ENCODE results near the gene PDIA6. TPM values are rescaled to one million over a fixed set of nuclear protein-coding genes. Genes with fewer than 3 reads are reported as not detected.
A peak's percentile ranks its signal among the peaks of the same experiment; 100 is the strongest.

Gene PDIA6
- total and polyA plus RNA-seq, 9 of the 15 experiments (the other 6 are each of a cell fraction or from before 2014, with no cell fraction given) = 166 to 268 (median 229) TPM

DNA sequence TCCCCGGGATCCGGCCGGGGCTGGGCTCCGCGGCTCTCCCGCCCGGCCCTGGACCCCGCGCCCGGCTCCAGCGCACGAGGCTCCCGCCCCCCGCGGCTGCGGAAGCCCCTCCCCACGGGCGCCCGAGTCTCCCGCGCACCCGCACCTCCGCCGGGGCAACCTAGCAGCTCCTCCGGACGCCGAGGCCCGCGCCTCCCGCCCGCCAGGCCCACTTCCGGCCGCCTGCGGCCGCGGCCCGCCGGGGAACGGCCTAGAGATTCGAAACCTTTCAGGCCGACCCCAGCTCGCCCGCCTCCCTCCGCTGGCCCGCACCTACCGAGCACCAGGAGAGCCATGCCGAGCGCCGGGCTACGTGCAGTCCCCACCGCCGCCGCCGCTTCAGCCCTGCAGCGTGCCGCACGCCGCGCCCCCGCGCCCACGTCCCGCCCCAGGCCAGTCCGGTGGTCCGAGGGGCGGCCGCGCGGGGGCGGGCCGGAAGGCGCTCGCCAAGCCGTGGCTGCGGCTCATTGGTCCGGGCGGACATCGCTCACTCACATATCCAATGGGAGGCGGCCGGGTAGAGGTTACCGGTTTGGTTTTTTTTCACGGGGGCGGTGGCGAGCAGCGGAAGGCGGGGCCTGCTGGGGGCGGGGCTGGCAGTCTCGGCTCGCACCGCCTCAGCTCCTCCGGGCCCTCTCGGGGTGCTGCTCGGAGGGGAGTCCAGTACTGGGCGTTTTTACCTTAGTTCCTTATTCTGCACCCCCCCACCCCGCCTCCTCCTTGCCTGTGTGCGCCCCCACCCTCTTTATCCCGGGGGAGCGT lies at the start of gene PDIA6 (continued):
- TF ChIP-seq AFF1 (IDR thresholded peaks at IDR 0.05; ENCODE audit: low read depth in 1 of 2, partially characterized antibody in 2 of 2) = no peak
- TF ChIP-seq PHF8 (IDR thresholded peaks at IDR 0.05; ENCODE audit: borderline replicate concordance, low read length) = peak; percentile 92; the same call in 1 of the 2 replicates
- peak; percentile 54; the same call in 1 of the 2 replicates for TF ChIP-seq SMAD4 (CRISPR knock-in tag; conservative IDR thresholded peaks at IDR 0.05)
- no peak for TF ChIP-seq TFAM (CRISPR knock-in tag; conservative IDR thresholded peaks at IDR 0.05)
- TF ChIP-seq EGR1 (conservative IDR thresholded peaks at IDR 0.05) = peak; percentile 94
- TF ChIP-seq UBTF (IDR thresholded peaks at IDR 0.05; ENCODE audit: borderline replicate concordance in 1 of 2, low read depth in 2 of 2, low read length in 2 of 2) = peak; percentile 61 to 72; a peak in 2 of 4 replicates
- TF ChIP-seq, protein P1, sequence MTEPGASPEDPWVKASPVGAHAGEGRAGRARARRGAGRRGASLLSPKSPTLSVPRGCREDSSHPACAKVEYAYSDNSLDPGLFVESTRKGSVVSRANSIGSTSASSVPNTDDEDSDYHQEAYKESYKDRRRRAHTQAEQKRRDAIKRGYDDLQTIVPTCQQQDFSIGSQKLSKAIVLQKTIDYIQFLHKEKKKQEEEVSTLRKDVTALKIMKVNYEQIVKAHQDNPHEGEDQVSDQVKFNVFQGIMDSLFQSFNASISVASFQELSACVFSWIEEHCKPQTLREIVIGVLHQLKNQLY (CRISPR knock-in tag; conservative IDR thresholded peaks at IDR 0.05) = no peak
- TF ChIP-seq ARID4B (CRISPR knock-in tag; IDR thresholded peaks at IDR 0.05) = 0 out of 2 replicates have a peak, but pooled peaks have one; percentile 16
- peak in 1 of 2 experiments; percentile 46; a peak in 2 of 4 replicates for TF ChIP-seq ZNF639 (CRISPR knock-in tag; conservative IDR thresholded peaks at IDR 0.05 in 1 of 2, IDR thresholded peaks at IDR 0.05 in 1 of 2)
- peak; percentile 94 for TF ChIP-seq NEUROD1 (IDR thresholded peaks at IDR 0.05; ENCODE audit: borderline replicate concordance, low read depth, low read length, partially characterized antibody)

Data from K562 (cell line).